ENCODE results near the gene MBD5. TPM values are rescaled to one million over a fixed set of nuclear protein-coding genes. Genes with fewer than 3 reads are reported as not detected.
A peak's percentile ranks its signal among the peaks of the same experiment; 100 is the strongest.

The MBD5 gene
- total RNA-seq, 1 experiment from 2014 or later = 33.7 TPM

- TF ChIP-seq, protein P1, sequence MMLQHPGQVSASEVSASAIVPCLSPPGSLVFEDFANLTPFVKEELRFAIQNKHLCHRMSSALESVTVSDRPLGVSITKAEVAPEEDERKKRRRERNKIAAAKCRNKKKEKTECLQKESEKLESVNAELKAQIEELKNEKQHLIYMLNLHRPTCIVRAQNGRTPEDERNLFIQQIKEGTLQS (CRISPR knock-in tag; conservative IDR thresholded peaks at IDR 0.05) = no peak
- TF ChIP-seq CBFB (CRISPR knock-in tag; IDR thresholded peaks at IDR 0.05; ENCODE audit: low read depth) (no peak), TEAD1 (CRISPR knock-in tag; IDR thresholded peaks at IDR 0.05) (no peak), ZNF423 (CRISPR knock-in tag; IDR thresholded peaks at IDR 0.05) (no peak), JAZF1 (CRISPR knock-in tag; IDR thresholded peaks at IDR 0.05) (no peak), ZNF416 (CRISPR knock-in tag; IDR thresholded peaks at IDR 0.05) (no peak), CREM (CRISPR knock-in tag; IDR thresholded peaks at IDR 0.05) (no peak), IRF2 (CRISPR knock-in tag; IDR thresholded peaks at IDR 0.05; ENCODE audit: borderline replicate concordance, low read depth) (no peak), NFATC4 (CRISPR knock-in tag; IDR thresholded peaks at IDR 0.05) (no peak)
- H3K36me3 Mint-ChIP-seq = no peaks in the 10 kb centered on the region
- DNase-seq (ENCODE audit: low spot score) (no peak), ATAC-seq (peak; percentile 56)
- no peaks in the 10 kb centered on the region; the same call in 1 of the 2 replicates for H3K27me3 Mint-ChIP-seq (ENCODE audit: low read depth)
- H3K4me3 Mint-ChIP-seq = no peak overlapping the region
- ChIA-PET POLR2A (no interaction called here), CTCF (interaction anchor here (0.9 to 1.9 kb wide), 4 partner anchors 11 to 1067 kb away, joined by 3 to 8 read pairs (median 4); partner anchors contain the start of genes MBD5 and ORC4)
- no peaks in the 10 kb centered on the region for H3K9me3 Mint-ChIP-seq
- no peak overlapping the region for H3K27ac Mint-ChIP-seq
- H3K4me1 Mint-ChIP-seq = no peaks in the 10 kb centered on the region
Observed at GRCh38 chr2:148161909-148162435, 141.1 kb downstream of the MBD5 start.

GRCh38 chr2:148162871-148163270 lies 142.0 kb downstream of the MBD5 start:
- Mint-ChIP-seq H3K36me3 (no peaks in the 10 kb centered on the region), H3K4me1 (no peaks in the 10 kb centered on the region), H3K9me3 (no peaks in the 10 kb centered on the region), H3K27me3 (ENCODE audit: low read depth) (no peaks in the 10 kb centered on the region), H3K27ac (no peak overlapping the region), H3K4me3 (no peak overlapping the region)
- CTCF ChIA-PET = no interaction called here
- ATAC-seq (no peak), DNase-seq (ENCODE audit: low spot score) (no peak)
- POLR2A ChIA-PET = no interaction called here
- TF ChIP-seq ERG (CRISPR knock-in tag; IDR thresholded peaks at IDR 0.05) (no peak), E2F5 (CRISPR knock-in tag; IDR thresholded peaks at IDR 0.05) (no peak), SMAD3 (CRISPR knock-in tag; IDR thresholded peaks at IDR 0.05; ENCODE audit: borderline replicate concordance) (no peak), NR2C2 (CRISPR knock-in tag; IDR thresholded peaks at IDR 0.05) (no peak), ZNF532 (CRISPR knock-in tag; IDR thresholded peaks at IDR 0.05; ENCODE audit: borderline replicate concordance) (no peak), CBFB (CRISPR knock-in tag; IDR thresholded peaks at IDR 0.05; ENCODE audit: low read depth) (no peak)

- POLR2A ChIA-PET = no interaction called here
- Mint-ChIP-seq H3K4me1 (no peaks in the 10 kb centered on the region), H3K9me3 (no peaks in the 10 kb centered on the region), H3K27ac (no peak overlapping the region), H3K27me3 (ENCODE audit: low read depth) (no peaks in the 10 kb centered on the region), H3K36me3 (no peaks in the 10 kb centered on the region), H3K4me3 (no peak overlapping the region)
- no peak for ATAC-seq
- CTCF ChIA-PET = no interaction called here
- no peak for DNase-seq (ENCODE audit: low spot score)
- TF ChIP-seq ZBTB21 (CRISPR knock-in tag; IDR thresholded peaks at IDR 0.05; ENCODE audit: borderline replicate concordance) (no peak), ZNF532 (CRISPR knock-in tag; IDR thresholded peaks at IDR 0.05; ENCODE audit: borderline replicate concordance) (no peak), FOXJ3 (CRISPR knock-in tag; IDR thresholded peaks at IDR 0.05; ENCODE audit: borderline replicate concordance) (no peak), NR1H2 (CRISPR knock-in tag; IDR thresholded peaks at IDR 0.05) (no peak), CREM (CRISPR knock-in tag; IDR thresholded peaks at IDR 0.05) (no peak), TEAD1 (CRISPR knock-in tag; IDR thresholded peaks at IDR 0.05) (no peak)
- TF ChIP-seq, protein P2, sequence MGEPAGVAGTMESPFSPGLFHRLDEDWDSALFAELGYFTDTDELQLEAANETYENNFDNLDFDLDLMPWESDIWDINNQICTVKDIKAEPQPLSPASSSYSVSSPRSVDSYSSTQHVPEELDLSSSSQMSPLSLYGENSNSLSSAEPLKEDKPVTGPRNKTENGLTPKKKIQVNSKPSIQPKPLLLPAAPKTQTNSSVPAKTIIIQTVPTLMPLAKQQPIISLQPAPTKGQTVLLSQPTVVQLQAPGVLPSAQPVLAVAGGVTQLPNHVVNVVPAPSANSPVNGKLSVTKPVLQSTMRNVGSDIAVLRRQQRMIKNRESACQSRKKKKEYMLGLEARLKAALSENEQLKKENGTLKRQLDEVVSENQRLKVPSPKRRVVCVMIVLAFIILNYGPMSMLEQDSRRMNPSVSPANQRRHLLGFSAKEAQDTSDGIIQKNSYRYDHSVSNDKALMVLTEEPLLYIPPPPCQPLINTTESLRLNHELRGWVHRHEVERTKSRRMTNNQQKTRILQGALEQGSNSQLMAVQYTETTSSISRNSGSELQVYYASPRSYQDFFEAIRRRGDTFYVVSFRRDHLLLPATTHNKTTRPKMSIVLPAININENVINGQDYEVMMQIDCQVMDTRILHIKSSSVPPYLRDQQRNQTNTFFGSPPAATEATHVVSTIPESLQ (CRISPR knock-in tag; IDR thresholded peaks at IDR 0.05) = no peak
Observed at GRCh38 chr2:148165975-148166374, 145.1 kb downstream of the MBD5 start.
